HG03571 (cell line): ENCODE data around the gene ID2.

ENCODE experiments used
- ATAC-seq: cut with Tn5 transposase; IDR thresholded peaks from one replicate; pipeline ENCODE4 v1.9.1; 2021; ENCODE audit not compliant: unreplicated experiment

Gene ID2

DNA sequence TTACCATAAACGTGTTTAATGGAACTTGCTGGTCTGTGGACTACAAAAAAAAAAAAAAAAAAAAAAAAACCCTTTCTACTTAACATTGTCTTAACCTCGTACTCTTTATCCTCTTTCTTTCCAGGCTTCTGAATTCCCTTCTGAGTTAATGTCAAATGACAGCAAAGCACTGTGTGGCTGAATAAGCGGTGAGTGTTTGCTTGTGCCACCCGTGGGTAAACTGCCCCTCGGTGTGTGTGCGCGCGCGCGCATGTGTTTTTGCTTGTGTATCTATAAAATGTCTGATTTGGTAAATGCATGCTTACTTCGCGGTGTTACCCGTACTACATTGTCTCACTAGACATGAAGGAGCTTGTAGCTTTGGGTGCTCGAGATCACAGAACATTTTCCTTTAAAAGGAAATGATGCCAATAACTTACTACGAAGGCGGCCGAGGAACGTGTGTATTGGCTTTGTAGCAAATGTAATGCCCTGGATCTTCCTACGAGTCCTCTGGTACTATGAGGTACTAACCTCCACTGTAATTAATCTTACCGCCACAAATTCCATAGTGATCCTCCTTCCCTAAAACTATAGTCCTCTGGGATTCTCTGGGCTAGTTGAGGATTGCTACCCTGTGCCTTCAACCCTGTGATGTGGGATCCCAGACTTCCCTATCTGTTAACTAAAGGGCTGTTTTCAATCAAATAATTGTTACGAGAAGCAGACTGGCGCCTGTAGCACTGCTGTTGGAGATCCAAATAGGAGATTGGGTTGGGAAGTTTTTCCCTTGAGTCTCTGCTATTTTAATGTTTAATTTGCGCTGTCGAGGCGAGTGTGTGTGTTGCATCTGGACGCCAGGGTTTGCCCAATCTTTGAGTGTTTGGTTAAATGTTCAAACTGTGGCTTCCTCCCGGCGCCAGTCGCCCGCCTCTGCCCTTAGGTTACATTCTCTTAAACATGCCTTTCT lies 1.1 kb downstream of the ID2 start:
- no peak for ATAC-seq

- no peak for ATAC-seq
Measured at GRCh38 chr2:8684540-8684877, 2.7 kb downstream of the ID2 start.

DNA sequence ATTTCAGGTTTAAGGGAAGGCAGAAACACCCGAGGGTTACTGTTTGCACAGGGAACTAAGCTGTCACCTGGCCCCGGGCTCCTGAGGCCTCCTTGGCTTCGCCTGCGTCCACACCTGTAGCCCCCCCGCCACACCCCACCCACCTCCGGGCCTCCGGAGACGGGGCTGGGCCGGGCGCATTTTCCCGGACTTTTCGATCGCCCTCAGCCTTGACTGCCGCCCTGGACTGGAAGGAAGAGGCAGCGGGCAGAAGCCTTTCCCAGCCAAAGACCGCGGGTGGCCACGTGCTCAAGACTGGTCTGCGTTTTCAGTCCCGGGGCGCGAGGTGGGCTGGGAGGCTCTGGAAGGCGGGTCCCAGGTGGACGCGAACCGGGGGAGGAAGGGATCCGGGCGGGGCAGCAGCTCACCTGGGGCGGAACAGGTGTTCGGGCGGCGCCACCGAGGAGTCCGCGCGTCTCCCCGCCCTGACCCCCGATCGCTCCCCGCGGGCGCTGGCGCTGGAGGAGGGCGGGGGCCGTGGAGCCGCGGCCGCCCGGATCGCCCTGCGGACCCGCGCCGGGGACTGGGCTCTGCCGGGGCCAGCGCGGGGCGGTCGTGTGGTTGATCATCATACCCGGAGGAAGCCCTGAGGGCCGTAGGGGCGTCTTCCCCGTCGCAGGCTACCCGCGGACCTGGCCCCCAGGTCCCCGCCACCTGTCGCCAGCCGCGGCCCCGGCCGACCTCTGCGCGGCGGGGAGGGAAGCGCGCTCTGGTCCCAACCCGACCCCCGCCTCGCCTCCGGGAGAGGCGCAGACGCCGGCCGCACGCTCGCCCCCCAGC lies 3.2 kb downstream of the ID2 start:
- ATAC-seq = peak; percentile 4

DNA sequence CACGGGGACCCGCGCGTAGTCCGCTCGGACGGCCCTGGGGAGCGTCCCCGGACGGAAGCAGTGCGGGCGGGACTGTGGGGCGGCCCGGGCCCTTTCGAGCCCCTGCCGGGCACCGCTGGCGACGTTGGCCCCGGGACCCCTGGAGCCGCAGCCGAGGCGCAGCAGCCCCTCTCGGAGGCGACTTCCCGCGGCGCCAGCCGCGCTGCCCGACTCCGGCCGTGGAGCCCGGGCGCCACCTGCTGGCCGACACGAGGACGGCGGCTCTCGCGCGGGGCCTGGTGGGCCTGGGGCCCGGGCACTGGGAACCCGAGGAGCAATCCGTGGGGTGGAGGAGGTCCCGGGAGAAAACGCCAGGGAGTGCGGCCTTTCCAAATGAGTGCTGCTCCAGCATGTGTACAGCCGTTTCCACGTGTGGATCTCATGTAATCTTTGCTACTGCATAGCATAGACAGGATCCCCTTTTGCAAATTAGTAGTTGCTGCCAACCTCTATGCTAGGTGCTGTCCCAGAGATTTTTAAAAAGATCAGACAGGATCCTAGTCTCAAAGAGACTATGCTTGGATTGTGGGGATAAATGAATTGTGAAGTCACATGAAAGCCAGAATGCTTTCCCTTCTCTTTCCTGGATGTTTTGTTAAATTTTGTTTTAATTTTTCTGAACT lies 4.0 kb downstream of the ID2 start:
- ATAC-seq = peak; percentile 32

GRCh38 chr2:8691859-8692437 lies 10.1 kb downstream of the ID2 start:
- no peak for ATAC-seq

DNA sequence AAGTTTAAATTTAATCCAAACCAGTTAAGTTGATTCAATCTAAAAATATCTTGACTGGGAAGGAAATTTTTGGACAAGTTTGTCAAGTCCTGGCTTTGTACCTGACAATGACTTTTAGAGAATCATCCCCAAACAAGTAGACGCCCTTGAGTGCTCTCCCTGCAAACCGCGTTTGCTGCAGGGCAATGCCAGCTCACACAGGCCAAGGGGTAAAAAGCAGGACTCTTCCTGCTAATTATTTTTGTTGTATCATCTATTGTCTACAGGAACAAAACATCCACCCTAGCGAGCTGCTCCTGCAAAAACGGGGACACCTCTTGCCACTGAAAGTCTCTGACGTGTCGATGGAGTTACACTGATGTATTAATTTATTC lies 10.9 kb downstream of the ID2 start:
- no peak for ATAC-seq

GRCh38 chr2:8693157-8693821 lies 11.4 kb downstream of the ID2 start:
- ATAC-seq = no peak

- ATAC-seq = no peak
Measured at GRCh38 chr2:8694737-8695136, 12.9 kb downstream of the ID2 start.

GRCh38 chr2:8697190-8697589 lies 15.3 kb downstream of the ID2 start:
- ATAC-seq = no peak

DNA sequence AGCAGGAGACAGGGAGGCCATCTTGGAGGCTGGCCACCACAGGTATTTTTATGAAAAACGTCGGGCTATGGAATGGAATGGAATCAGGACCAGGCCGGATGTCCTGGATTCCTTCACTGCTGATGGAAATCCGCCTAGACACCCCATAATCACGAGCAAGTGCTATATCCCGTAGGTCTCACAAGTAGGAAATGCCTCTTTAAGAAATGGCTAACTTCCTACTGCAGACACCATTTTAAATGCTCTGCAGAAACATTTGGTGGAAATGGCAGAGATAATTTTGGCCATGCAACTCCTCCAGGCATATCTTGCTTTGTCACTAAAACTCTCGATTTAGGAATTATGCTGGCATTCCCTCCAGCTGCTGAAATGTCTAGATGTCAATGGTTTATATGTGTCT lies 18.0 kb downstream of the ID2 start:
- ATAC-seq = no peak

DNA sequence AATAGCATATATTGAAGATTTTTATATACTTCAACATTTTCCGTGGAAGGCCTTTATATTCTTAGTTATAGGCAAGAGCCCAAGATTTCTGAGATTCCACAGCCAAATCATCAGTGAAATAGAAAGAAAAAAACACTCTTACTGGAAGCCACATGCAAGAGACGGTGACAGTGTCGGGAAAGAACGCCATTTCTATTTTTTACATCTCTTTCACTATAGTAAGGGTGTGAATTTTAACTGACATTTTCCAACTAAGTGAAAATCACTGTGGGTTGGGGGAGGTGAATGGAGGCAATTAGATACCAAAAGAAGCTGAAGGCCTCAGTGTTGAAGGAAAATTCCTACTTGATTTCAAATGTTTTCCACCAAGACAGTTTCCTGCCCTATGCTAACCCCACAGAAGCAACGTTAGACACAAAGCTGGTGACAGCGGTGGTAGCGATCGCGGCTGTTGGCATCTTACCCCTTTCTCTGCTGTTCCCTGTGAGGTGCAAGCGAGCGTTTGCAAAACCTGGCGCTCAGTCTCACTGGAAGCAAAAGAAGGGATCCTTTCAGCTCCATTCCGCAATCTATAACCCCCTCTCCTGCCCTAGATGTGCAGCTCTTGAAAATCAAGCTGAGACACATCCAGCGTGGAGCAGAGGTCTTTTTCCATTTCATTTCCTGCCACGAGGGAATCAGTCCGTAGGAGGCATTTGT lies 20.0 kb downstream of the ID2 start:
- ATAC-seq = no peak

DNA sequence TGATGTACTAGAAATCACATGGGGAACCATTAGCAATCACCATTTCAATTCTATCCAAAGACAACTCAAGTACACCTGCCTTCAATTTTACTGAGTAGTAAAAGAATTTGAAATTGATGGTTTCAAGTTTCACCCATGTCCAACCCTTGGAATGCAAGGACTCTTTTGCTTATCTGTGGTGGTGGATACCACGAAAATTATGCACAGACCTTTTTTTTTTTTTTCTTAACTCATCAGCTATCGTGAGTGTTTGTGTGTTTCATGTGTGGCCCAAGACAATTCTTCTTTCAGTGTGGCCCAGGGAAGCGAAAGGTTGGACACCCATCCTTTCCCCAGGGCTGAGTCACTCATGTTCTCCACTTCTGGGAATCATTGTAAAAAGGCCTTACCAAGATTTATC lies 23.1 kb downstream of the ID2 start:
- ATAC-seq = no peak

DNA sequence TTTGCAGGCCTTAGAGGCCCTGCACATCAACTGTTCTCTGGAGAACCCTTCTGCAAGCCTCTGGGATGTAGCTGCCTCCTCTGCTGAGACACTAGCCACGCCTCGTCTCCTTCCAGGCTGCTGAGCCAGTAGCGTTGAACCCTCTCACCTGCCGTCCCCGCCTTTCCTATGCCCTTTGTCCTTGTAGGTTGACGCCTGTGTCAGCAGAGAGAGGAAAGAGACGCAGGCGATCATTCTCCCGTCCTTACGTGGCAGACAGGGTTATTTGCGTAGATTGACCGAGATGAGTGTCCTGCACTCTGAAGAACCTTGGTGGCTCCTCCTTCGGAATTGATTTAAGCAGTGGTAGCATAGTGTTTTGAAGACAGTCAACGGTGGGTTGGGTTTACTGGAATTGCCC lies 27.8 kb downstream of the ID2 start:
- no peak for ATAC-seq

DNA sequence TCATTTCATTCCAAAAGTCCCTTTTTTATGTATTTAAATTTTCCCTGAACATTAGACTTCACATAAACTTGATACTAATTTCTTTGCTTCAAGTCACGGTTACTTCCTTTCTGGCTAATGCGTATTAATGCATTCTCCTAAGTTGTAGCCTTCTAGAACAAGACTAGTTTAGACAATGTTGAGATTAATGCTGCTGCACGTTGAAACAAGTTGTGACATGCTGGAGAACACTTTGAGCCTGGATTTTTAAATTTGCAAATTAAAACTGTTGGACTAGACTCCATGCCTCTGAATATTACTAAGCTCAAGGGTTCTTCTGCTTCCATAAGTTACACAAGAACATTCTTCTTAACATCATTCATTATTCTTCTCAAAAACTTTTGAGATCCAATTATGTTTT lies 29.1 kb downstream of the ID2 start:
- ATAC-seq = no peak

DNA sequence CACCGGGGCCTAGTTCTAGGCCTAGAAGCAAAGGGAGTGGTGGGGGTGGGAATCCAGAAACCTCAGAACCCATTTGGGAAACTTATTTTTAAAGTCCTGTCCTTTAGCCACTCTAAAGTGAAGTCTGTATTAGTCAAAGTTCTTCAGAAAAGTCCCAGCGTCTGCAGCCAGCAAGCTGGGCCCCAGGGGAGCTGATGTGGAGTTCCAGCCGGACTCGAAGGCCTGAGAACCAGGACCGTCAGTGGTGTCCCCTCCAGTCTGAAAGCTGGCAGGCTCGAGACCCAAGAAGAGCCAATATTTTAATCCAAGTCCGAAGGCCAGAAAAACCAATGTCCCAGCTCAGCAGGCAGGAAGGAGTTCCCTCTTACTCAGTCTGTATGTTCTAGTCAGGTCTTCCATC lies 32.4 kb downstream of the ID2 start:
- no peak for ATAC-seq

DNA sequence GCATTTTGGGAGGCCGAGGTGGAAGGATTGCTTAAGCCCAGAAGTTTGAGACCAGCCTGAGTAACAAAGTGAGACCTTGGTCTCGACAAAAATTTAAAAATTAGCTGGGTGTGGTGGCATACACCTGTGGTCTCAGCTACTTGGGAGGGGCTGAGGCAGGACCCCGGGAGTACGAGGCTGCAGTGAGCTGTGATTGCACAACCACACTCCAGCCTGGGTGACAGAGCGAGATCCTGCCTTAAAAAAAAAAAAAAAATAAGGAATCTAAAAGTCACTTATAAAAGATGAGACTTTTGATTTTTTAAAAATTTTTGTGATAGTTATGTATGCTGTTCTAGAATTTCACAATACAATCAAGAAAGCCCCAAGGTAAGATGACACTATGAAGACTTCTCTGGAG lies 33.1 kb downstream of the ID2 start:
- no peak for ATAC-seq

DNA sequence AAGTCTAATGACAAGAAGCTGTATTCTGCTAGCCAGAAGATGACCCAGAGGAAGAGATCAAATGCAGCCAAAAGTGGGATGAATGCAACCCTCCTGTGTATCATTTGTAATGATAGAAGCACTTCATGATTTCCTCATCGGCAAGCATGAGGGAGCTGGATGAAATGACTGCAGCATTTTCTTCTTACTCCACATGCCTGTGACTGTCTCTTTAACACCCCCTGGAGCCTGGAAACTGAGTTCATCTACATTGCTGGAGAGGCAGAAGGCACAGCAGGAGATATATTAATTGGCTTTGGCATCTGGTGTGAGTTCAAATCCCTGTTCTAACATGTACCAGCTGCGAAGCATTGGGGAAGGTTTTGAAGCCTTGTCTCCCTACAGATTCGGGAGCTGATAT lies 37.7 kb downstream of the ID2 start:
- ATAC-seq = no peak

DNA sequence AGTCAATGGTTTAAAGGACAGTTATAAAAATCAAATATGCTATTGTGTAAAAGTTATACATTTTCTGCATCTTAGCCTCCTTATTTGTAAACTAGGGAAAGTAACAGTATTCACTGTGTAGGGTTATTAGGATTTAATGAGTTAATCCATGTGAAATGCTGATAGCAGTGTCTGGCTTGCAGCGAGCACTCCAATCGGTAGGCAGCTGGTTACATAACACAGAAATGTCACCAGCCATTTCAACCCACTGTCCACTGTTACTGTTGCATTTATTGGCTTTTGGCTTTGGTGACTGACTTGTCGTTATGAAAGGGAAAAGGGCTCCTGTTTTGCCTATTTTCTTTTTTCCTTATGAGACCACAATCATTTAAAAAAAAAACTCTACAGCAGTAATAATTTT lies 38.9 kb downstream of the ID2 start:
- no peak for ATAC-seq

DNA sequence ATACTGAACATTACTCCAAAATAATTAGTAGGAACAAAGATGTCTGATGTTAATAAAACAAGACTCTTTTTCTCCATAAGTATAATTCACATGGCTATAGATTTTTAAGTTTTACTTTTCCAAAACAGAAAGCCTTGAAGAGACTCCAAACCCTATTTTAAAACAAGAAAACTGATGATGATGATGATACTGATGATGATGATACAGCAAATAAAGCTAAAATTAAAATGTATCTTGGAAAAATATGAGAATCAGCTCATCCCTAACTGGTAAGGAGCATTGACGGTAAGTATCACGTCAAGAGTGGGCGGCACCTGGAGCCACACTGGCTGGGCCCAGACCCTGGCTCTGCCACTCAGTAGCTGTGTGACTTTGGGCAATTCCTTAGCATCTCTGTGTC lies 39.6 kb downstream of the ID2 start:
- no peak for ATAC-seq

- no peak for ATAC-seq
Measured at GRCh38 chr2:8722986-8723385, 41.1 kb downstream of the ID2 start.
